HK-2 (cell line): ENCODE data around the gene EGFR.
A peak's percentile ranks its signal among the peaks of the same experiment; 100 is the strongest.
"Not testable (repeated sequence)": the region's sequence is repeated elsewhere in the genome, so short reads cannot be mapped to it uniquely, and the experiment has no call there.

Experiments
- DNase-seq: peaks from one replicate; pipeline ENCODE4 v3.0.0-alpha.2; 2018; ENCODE audit not compliant: unreplicated experiment

The EGFR gene

DNA sequence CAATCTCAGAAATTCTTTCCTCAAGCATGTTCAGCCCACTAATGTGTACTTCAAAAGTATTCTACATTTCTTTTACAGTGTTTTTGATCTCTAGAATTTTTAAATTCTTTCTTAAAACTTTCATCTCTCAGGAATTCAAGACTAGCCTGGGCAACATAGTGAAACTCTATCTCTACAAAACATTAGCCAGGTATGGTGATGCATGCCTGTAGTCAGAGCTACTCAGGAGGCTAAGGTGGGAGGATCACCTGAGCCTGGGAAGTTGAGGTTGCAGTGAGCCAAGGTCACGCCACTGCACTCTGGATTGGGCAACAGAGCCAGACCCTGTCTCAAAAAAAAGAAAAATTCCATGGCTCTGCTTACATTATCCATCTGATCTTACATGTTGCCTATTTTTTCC lies 5.0 kb upstream of the EGFR start:
- DNase-seq: no peak

DNA sequence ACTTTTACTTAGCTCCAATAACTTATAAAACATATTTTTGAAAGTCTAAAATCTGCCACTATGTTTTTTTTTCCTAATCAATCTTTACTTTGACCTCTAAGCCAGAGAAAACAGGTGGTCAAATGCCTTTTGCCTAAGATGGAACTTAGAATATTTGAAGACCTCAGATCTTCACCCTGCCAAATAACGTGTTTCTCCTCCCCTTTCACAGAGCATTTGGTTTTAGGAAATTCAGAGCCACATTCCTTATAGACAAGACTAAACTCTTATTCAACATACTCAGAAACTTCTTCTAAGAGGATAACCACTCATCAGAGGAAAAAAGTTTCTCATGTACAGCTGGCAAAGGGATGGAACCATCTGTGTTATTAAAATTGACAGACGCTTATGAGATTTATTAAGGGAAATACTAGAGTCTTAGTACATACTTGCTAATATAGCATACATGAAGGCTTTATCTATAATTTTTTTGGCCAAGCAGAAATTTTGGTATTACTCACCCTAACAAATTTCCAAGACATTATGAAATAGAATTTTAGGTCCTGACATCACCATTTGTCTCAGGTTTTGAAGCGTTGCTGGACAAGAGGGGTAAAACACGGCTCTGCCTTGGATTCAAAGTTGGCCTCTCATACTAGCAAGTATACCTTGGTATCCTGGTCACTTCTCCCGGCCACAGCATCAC lies 2.6 kb upstream of the EGFR start:
- no peak for DNase-seq

DNA sequence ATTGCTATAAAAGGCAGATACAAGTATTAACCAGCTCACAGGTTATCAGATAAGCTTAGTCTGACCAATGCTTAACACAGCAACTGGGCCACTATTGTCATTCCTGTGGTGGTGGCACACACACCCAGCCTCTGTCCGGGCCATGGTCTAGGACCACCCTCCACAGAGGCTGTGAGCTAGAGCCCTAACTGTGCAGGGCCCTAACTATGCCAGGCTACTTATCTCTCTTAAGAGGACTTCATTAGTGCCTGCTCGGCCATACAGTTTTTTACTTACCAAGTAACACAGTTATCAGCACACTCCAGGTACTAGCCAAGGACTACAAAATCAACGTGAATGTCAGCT lies 2.1 kb upstream of the EGFR start:
- no peak for DNase-seq

DNA sequence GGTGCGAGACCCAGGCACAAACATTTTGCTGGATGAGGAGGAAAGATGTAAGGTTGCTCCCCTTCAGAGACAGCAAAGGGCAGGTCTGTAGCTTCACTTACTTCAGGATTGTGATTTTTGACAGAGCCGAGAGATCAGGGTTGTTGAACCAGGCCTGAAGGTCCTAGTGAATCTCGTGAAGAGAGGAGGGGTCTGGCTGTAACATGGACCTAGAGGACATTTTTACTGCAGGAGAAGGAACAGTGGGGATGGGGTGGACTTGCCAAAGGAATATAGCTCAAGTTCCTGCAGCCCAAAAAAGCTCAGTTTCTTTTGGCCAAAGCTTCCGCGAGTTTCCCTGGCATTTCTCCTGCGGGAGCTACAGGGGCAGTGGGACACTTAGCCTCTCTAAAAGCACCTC lies 976 bp upstream of the EGFR start:
- DNase-seq: no peak

DNA sequence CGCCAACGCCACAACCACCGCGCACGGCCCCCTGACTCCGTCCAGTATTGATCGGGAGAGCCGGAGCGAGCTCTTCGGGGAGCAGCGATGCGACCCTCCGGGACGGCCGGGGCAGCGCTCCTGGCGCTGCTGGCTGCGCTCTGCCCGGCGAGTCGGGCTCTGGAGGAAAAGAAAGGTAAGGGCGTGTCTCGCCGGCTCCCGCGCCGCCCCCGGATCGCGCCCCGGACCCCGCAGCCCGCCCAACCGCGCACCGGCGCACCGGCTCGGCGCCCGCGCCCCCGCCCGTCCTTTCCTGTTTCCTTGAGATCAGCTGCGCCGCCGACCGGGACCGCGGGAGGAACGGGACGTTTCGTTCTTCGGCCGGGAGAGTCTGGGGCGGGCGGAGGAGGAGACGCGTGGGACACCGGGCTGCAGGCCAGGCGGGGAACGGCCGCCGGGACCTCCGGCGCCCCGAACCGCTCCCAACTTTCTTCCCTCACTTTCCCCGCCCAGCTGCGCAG lies 424 bp downstream of the EGFR start:
- peak; percentile 54 for DNase-seq

DNA sequence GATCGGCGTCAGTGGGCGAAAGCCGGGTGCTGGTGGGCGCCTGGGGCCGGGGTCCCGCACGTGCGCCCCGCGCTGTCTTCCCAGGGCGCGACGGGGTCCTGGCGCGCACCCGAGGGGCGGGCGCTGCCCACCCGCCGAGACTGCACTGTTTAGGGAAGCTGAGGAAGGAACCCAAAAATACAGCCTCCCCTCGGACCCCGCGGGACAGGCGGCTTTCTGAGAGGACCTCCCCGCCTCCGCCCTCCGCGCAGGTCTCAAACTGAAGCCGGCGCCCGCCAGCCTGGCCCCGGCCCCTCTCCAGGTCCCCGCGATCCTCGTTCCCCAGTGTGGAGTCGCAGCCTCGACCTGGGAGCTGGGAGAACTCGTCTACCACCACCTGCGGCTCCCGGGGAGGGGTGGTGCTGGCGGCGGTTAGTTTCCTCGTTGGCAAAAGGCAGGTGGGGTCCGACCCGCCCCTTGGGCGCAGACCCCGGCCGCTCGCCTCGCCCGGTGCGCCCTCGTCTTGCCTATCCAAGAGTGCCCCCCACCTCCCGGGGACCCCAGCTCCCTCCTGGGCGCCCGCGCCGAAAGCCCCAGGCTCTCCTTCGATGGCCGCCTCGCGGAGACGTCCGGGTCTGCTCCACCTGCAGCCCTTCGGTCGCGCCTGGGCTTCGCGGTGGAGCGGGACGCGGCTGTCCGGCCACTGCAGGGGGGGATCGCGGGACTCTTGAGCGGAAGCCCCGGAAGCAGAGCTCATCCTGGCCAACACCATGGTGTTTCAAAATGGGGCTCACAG lies 1.1 kb downstream of the EGFR start:
- DNase-seq: peak; percentile 51

DNA sequence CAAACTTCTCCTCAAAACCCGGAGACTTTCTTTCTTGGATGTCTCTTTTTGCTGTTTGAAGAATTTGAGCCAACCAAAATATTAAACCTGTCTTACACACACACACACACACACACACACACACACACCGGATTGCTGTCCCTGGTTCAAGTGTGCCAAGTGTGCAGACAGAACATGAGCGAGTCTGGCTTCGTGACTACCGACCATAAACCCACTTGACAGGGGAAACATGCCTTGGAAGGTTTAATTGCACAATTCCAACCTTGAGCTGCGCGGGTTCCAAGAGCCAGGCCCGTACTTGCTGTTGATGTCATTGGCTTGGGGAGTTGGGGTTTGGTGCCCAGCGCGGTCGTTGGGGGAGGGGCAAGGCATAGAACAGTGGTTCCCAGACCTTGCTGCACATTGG lies 1.7 kb downstream of the EGFR start:
- peak; percentile 35 for DNase-seq

DNA sequence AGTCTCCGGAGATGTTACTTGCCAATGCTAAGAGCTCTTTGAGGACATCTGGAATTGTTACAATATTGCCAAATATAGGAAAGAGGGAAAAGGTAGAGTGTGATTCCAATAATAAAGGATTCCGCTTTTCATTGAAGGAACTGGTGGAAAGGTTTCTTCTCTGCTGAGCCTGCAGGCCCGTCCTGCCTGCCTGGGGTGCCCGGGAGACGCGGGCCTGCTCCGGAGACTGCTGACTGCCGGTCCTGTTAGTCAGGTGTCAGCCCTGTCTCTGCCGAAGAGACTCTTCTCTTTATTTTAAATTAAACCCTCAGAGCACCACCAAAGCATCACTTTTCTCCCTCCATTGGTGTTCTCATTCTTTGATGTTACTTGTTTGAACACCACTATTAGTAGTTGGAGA lies 2.2 kb downstream of the EGFR start:
- no peak for DNase-seq

DNA sequence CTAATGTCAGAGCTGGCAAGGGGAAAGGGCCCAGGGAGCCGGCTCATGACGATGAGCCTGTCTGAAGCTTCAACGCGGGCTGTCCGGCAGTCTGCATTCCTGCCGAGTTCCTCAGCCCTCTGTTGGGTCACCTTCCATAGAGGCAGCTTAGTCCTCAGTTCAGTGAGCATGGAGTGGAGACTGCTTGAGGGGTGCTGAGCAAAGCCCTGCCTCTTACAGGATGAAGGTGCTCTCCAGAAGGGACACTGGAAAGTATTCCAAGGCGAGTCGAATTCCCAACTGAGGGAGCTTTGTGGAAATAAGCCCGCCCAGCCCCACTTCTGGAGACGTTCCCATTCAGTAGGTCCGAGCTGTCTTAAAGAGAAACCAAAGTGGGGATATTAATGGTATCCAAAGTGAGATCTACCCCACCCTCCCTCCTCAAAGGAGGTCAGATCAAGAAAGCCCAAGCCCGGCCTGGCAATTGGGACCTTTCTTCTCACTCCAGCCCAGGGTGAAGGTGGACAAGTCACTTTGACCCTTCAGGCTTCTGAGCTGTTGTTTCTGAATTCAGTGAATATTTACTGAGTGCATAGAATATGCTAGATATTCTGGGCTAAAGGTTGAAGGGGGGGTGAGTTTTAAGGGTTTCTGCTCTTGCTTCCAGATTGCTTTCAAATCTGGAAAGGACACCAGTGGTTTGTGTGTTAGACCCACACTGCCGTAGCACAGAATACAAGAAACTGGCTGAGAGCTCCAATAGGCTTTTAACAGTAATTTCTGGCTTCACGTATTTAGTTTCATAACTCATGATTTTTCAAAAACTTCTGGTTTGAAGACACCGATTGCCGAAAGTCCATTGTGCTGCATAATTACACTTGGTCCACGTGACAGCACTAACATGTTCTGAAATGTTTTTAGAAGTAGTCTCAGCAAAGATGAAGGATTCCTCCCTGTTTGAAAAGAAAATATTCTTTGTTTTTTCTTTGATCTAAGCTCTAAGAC lies 3.5 kb downstream of the EGFR start:
- DNase-seq: no peak

DNA sequence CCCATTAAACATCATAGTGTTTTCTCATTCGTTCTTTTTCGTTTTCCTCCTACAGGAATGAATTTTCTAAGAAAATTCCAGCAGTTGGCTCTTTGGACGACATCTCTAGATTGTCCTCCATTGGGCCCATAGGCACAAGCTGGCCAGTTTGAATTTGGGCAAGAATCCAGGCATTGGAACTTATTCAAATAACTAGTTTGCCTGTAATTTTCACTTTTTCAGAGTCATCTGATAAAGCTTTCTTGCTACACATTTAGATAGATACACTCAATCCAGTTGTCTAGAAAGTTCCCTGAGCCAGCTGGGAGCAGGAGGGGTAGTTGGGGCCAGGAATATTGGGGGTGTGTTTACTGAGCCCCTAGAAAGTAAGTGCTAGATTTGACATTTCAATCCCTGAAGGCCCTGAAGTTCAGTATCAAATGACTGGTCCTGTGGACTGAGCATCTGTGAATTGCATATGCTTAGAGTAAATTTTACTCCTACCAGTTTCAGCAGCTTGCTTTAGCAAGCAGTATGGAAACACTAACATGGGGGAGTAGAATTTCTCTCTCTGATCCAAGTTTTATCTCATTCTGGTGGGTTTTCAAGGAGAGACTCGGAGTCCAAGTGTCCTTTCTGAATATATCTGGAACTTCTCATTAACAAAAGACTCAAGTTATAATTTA lies 5.2 kb downstream of the EGFR start:
- DNase-seq: no peak

DNA sequence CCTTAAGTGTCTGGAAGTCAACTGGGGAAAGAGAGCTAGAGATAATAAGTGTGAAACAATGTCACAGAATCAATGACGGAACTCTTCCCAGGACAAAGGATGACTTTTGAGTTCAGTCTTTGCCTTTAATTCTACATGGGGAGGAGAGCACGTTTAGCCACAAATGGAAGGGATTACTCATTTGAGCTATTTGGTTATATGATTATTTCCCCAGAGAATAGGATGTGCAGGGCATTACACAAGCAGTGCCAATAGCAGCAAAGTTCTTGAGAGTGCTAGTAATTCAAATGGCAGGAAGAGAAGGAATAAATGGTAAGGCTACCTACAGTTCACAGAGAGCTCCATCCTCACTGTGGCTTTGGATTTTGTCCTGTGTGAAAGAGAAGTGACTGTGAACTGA lies 6.0 kb downstream of the EGFR start:
- no peak for DNase-seq

DNA sequence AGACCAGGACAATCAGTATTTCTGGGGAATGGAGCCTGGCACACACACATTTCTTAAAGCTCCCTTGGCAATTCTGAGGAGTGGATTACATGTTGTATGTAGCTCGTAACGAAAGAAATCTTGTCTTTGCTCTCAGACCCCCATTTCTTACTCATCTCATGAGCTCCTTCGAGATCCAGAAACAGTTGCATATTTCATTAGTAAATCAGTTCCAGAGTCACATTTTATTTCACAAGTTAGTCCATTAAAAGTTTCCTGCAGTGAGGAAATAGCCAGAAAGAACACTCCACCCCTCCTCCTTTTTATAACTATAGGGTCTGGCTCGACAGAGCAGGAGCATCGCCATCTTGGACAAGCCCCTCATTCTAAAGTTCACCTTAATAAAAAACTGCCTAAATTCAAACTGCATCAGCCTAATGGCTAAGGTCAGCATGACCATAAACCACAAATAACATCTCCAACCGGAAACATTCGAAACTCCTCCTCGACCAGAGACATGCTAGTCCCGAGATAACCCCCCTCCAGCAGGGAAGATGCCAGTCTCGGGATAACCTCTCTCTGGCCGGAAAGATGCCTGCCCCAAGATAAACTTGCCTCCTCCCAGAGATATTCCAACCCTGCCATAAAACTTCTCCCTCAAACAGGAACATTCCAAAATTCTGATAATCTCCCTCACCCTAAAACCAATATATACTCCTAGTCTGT lies 7.4 kb downstream of the EGFR start:
- no peak for DNase-seq

DNA sequence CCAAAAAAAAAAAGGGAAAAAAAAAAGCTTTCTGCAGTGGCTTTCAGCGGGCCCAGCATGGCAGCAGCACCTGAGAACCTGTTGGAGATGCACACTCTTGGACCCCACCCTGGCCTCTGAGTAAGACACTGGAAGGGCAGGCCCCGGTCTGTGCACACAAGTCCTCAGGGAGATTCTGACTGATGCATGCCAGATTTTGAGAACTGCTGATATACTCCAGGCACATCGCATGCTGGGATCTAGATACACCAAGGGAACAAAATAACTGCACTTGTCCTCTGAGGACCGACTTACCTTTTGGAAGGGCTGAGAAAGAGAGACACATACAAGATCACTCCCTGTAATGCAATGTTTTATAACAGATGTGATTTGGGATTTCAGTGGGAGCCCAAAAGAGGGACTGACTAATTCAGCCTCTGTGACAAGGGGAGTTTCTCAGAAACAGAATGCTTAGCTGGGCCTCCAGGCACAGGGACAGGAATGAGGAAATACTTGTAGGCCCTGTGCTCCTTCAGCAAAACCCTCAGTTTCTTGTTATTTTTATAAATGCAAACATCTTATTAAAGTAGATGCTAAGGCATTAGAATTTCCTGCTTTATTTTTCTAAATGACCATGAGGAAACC lies 8.2 kb downstream of the EGFR start:
- DNase-seq: no peak

DNA sequence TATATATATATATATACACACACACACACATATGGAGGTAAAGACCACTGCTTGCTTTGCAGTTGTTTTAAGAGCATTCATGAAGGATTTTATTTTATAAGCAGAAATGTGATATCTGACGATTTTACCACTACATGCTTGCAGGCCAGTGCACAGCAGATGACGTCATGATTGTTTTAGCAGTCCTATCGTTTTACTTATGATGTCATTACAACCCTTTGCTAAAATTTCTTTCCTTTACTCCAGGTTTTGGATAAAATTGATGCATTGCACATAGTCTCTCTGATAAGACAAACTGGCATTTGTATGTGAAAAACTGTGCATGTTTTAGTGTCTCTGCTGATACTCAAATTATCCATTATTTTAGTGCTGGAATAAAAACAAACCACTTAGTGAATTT lies 9.2 kb downstream of the EGFR start:
- no peak for DNase-seq

DNA sequence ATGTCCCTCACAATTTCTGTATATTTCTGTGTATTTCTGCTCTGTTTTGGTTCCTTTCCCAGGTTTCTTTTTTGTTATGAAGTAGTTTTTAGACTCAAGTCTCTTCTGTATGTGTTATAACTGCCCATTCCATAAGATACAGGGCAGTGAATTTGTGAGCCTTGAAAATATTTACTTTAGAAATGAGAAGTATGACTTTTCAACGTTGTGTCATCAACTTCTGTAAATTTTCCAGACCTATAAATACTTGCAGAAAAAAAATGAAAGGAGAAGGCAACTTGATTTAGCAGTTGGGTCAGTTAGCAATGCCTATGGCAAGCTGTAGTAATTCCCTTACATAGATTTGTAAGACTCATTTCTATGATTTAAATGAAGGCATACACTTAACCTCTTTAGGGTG lies 11.5 kb downstream of the EGFR start:
- no peak for DNase-seq

DNA sequence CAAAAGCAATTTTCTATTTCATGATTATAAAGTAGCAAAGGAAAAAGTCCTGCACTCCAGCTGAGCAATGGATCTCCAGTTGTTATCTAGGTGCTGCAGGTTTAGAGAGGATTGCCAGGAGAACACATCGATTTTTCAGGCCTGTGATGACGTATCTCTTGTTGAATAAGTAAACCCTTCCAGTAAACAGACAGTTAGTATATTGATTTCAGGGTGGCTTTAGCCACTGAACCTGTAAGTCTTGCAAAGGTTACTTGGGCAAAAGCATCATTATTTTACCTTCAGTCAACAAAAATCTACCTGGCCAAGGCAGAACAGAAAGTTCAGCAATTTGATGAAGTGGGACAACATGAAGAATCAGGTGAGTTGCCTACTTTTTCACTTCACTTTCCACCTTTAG lies 12.3 kb downstream of the EGFR start:
- DNase-seq: no peak

DNA sequence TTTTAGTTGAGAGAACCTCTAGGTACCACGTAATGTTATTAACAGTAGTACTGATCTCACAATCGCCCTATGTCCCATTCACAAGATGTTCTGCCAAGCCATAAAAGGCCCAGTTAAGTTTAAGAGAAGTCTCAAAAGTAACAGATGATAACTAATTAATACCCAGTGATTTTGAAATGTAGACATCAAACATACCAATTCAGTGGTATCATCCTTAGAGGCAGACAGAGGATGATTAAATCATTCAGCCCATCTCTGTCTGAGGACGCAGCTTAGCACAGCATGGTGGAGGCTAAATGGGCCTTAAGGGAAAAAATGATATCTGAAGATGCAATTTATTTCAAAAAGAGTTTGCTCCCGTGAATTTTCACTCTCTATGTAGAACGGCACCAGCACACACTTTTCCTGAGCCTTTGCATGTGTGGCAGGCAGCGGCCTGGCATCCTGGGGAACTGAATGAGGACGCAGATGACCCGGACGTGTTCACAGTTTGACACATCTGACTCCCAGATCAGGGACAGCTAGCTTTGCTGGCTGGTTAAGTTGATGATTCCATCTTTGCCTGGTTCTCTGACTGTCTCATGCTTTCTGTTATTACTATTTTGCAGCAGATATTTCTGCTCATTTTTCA lies 13.4 kb downstream of the EGFR start:
- DNase-seq: no peak

DNA sequence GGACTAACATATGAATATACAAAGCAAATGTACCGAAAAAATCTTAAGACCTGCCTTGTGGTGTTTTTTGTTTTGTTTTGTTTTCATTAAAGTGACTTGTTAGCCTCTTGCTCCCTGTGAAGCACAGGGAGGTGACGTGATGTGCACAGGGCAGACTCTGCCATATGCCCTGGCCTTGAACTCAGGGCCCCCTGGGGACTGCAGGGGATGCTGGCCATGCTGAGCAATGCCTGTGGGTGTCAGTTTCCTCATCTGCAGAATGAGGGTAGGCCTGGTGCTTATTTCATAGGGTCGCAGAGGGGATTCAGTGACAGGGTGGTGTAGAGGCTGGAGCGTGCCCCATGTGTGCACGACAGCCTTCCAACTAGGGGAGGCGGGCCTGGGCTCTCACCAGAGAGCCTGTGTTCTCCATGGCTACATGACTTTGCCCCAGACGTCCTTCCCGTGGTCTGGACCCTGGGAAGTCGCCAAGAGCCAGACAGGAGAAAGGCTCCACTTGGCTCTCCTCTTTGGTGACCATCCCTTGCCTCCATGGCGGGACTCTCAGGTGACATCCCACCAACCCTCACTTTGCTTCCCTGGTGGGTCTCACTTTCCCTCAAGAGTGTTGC lies 14.5 kb downstream of the EGFR start:
- no peak for DNase-seq

DNA sequence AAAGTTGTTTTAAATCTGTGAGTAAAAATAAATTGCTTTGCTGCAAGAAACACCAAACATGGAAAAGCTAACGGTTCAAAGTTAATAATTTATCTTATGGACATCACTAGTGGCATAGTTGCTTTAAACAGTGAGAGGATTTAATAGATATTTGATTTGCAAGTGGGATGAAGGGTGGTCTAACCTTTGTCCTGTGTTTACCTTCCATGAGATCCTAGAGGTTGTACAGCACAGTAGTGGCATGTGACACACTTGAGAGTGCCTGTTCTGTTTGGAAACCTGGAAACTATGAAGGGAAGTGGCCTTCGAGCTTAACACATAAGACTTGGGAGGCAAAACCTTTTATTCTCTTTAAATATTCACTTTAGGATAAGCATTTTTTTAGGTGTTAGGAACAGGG lies 16.0 kb downstream of the EGFR start:
- DNase-seq: no peak

DNA sequence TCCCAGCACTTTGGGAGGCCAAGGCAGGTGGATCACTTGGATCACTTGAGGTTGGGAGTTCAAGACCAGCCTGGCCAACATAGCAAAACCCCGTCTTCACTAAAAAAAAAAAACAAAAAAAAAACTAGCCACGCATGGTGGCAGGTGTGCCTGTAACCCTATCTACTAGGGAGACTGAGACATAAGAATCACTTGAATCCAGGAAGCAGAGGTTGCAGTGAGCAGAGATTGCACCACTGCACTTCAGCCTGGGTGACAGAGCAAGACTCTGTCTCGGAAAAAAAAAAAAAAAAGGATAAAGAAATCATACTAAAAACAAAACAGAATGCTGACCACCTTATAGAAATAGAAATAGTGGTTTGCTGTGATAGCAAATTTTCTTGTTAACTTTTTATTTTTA lies 16.6 kb downstream of the EGFR start:
- DNase-seq: not testable (repeated sequence)
